C4-2B (cell line): ENCODE results near the gene FBXL22.

Source experiments
- CTCF ChIP-seq: fragments of 450-650 bp; conservative IDR thresholded peaks from 2 replicates; pipeline ENCODE4 v1.5.1; 2017; ENCODE audit warnings: mild to moderate bottlenecking
- ZFX ChIP-seq: fragments of 450-650 bp; IDR thresholded peaks from 2 replicates; pipeline ENCODE4 v1.6.1; 2017

DNA sequence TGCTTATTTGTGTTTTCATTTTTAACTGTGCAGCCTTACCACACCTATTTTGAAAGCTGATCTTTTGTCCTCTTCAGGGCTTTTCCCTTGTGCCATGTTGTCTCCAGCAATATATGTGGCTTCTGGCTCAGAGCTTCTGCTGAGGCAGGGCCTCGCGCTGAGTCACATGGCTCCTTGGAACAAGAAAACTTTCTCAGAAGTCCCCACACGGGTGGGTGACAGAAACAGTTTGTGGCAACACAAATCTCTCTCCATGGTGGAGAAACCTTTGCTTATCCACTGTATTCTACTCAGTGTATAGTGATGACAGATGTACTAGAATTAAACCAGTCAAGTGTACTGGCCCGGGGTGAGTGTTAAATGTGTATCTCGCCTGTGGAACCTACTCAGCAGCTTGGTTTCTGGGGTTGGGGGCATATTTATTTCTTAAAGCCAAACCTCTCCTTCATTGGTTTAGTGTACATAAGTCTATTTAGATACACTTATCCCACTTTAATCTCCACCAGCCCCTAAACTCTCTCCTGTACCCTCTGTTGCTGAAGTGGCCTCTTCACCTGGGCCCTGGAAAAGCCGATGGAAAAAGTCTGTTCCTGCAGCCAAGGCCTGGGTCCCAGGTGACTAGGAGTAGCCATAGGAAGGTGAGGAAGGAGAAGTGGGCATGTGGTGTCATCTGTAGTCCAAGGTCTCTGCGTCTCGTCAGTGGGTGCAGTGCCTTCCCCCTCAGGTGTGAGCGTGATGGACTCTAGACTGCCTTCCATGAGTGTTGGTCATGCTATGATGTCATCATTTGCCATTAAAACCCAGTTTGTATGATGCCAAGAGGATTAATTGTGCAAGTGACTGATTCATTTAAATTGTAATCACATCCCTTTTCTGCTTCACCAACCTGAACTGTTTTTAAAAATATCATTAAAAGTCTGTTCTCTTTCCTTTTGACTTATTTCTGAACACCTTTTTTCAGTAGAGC, 3.2 kb upstream of the FBXL22 start:
- TF ChIP-seq CTCF (no peak), ZFX (no peak)
